Loucy (cell line): Measurements from ENCODE around the gene THAP7.

ENCODE experiments used
- H2AFZ ChIP-seq: fragments of 200-600 bp; sonication (generic); 2 replicates; pipeline ENCODE4 v1.6.0; 2016; ENCODE audit warnings: antibody characterized with exemption, mild to moderate bottlenecking, low read length, moderate library complexity
- H3F3A ChIP-seq: fragments of 200-600 bp; 2 replicates; pipeline ENCODE4 v1.6.0; 2016; ENCODE audit warnings: antibody characterized with exemption, low read depth, mild to moderate bottlenecking
- H3K27me3 ChIP-seq: fragments of 200-600 bp; sonication (generic); 2 replicates; pipeline ENCODE4 v1.6.1; 2014; ENCODE audit warnings: low read length, mild to moderate bottlenecking; ENCODE audit not compliant: insufficient read depth, poor library complexity, severe bottlenecking
- H3K36me3 ChIP-seq: fragments of 200-600 bp; sonication (generic); 2 replicates; pipeline ENCODE4 v1.6.1; 2016; ENCODE audit warnings: low read length; ENCODE audit not compliant: insufficient read depth
- H3K4me1 ChIP-seq: fragments of 200-600 bp; sonication (generic); 2 replicates; pipeline ENCODE4 v1.5.1; 2014; ENCODE audit warnings: low read length, mild to moderate bottlenecking; ENCODE audit not compliant: insufficient read depth, poor library complexity, severe bottlenecking
- H3K4me2 ChIP-seq: fragments of 200-600 bp; sonication (generic); 2 replicates; pipeline ENCODE4 v1.6.0; 2014; ENCODE audit warnings: antibody characterized with exemption, low read length, low read depth, mild to moderate bottlenecking; ENCODE audit not compliant: poor library complexity, severe bottlenecking
- H3K4me3 ChIP-seq: fragments of 200-600 bp; sonication (generic); 2 replicates; pipeline ENCODE4 v1.5.1; 2014; ENCODE audit warnings: low read length, mild to moderate bottlenecking, mixed read lengths; ENCODE audit not compliant: poor library complexity, severe bottlenecking
- H3K79me2 ChIP-seq: fragments of 200-600 bp; sonication (generic); 2 replicates; pipeline ENCODE4 v1.6.1; 2014; ENCODE audit warnings: low read length; ENCODE audit not compliant: insufficient read depth
- H3K9ac ChIP-seq: fragments of 200-600 bp; sonication (generic); 2 replicates; pipeline ENCODE4 v1.6.0; 2014; ENCODE audit warnings: mild to moderate bottlenecking, low read depth, low read length, moderate library complexity; ENCODE audit not compliant: poor library complexity, severe bottlenecking
- H3K9me2 ChIP-seq: fragments of 200-600 bp; sonication (generic); replicated peaks from 2 replicates; pipeline ENCODE4 v1.6.1; 2016; ENCODE audit warnings: low read depth, low read length, mixed read lengths
- H3K9me3 ChIP-seq: fragments of 200-600 bp; sonication (generic); 2 replicates; pipeline ENCODE4 v1.6.1; 2014; ENCODE audit warnings: mild to moderate bottlenecking, antibody characterized with exemption, low read length, low read depth; ENCODE audit not compliant: insufficient read depth
- H4K20me1 ChIP-seq: fragments of 200-600 bp; sonication (generic); 2 replicates; pipeline ENCODE4 v1.6.0; 2014; ENCODE audit warnings: antibody characterized with exemption, low read length, mild to moderate bottlenecking; ENCODE audit not compliant: insufficient read depth, poor library complexity, severe bottlenecking
- EZH2phosphoT487 ChIP-seq: fragments of 200-600 bp; IDR thresholded peaks from 2 replicates; pipeline ENCODE4 v1.6.1; 2018; ENCODE audit warnings: antibody characterized with exemption, mild to moderate bottlenecking, moderate library complexity, borderline replicate concordance
- TF ChIP-seq, protein P1 (sequence below): fragments of 200-600 bp; sonication (generic); conservative IDR thresholded peaks from 2 replicates; pipeline ENCODE4 v1.5.1; 2014; ENCODE audit warnings: mild to moderate bottlenecking, antibody characterized with exemption, low read length

The THAP7 gene

DNA sequence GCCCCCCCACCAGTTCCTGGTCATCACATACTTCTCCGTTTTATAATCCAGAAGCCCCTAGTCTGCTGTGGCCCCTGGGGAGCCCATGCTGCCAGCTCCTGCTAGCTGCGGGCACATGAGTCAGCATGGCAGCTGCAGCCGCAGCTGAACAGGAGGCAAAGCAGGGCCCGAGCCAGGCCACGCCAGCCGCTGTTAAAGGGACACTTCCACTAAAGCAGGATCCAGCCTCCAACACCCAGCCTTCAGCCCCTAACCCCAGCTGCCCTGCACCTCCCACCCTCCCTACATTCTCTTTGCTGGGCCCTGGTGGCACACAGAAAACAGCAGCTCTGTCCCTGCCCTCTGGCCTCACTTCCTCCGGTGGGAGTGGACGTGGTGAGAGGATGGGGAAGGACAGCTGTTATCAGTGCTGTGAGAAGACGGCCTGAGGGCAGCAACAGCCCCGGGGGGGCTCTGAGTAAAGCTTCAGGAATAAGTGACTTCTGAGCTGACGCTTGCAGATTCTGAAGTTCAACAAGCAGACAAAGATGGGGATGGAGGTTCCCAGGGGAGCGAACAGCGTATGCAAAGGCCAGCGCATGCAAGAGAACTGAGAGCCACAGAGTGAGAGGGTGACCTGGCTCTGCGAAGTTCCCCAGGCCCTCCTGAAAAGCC, 43.1 kb upstream of the THAP7 start:
- no peak overlapping the region for H2AFZ ChIP-seq
- H3K9me3 ChIP-seq: no peaks in the 10 kb centered on the region
- H3K4me2 ChIP-seq: no peak overlapping the region
- H4K20me1 ChIP-seq: no peaks in the 10 kb centered on the region
- H3F3A ChIP-seq: no peaks in the 10 kb centered on the region
- H3K4me3 ChIP-seq: no peak overlapping the region
- no peaks in the 10 kb centered on the region for H3K4me1 ChIP-seq
- H3K27me3 ChIP-seq: no peaks in the 10 kb centered on the region
- no peaks in the 10 kb centered on the region for H3K9me2 ChIP-seq
- no peaks in the 10 kb centered on the region for H3K36me3 ChIP-seq
- H3K9ac ChIP-seq: no peak overlapping the region
- TF ChIP-seq EZH2phosphoT487: no peak
- TF ChIP-seq, protein P1, sequence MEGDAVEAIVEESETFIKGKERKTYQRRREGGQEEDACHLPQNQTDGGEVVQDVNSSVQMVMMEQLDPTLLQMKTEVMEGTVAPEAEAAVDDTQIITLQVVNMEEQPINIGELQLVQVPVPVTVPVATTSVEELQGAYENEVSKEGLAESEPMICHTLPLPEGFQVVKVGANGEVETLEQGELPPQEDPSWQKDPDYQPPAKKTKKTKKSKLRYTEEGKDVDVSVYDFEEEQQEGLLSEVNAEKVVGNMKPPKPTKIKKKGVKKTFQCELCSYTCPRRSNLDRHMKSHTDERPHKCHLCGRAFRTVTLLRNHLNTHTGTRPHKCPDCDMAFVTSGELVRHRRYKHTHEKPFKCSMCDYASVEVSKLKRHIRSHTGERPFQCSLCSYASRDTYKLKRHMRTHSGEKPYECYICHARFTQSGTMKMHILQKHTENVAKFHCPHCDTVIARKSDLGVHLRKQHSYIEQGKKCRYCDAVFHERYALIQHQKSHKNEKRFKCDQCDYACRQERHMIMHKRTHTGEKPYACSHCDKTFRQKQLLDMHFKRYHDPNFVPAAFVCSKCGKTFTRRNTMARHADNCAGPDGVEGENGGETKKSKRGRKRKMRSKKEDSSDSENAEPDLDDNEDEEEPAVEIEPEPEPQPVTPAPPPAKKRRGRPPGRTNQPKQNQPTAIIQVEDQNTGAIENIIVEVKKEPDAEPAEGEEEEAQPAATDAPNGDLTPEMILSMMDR: no peak
- H3K79me2 ChIP-seq: no peaks in the 10 kb centered on the region

DNA sequence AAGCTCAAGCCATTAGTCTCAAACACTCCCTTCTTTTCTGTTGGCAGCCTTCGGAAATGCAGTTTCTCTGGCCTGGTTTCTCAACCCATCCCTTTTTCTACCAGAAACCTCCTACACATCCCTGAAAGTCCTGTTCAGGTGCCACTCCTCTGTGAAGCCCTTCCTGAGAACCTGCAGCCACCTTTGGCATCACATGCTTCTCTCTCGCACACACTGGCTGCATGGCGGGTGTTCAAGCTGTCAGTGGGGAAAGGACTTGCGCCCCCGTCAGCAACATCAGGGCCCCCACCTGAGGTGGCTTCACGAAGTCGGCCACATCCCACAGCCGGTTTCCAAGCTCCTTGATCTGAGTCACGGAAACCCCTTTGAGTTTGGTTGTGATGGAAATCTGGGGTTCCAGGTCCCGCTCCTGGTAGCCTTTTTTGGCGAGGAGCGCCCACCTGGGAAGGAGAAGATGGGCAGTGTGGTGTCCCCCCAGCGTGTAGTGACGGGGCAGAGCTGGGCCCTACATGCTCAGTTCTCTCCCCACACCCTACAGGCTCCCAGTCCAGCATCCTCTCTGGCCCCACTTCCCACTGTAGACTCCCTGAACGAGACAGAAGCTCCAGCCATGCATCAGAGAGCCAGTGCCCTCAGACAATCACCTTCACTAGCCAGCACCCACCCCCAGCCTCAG, 42.1 kb upstream of the THAP7 start:
- Histone ChIP-seq H3K36me3 (no peaks in the 10 kb centered on the region), H4K20me1 (no peaks in the 10 kb centered on the region), H3K79me2 (no peaks in the 10 kb centered on the region), H3K27me3 (no peaks in the 10 kb centered on the region), H3K9ac (no peak overlapping the region), H3K4me2 (no peak overlapping the region), H2AFZ (no peak overlapping the region), H3F3A (no peaks in the 10 kb centered on the region), H3K9me3 (no peaks in the 10 kb centered on the region), H3K4me1 (no peaks in the 10 kb centered on the region), H3K9me2 (no peaks in the 10 kb centered on the region), H3K4me3 (no peak overlapping the region)
- no peak for TF ChIP-seq EZH2phosphoT487
- TF ChIP-seq, protein P1: no peak

DNA sequence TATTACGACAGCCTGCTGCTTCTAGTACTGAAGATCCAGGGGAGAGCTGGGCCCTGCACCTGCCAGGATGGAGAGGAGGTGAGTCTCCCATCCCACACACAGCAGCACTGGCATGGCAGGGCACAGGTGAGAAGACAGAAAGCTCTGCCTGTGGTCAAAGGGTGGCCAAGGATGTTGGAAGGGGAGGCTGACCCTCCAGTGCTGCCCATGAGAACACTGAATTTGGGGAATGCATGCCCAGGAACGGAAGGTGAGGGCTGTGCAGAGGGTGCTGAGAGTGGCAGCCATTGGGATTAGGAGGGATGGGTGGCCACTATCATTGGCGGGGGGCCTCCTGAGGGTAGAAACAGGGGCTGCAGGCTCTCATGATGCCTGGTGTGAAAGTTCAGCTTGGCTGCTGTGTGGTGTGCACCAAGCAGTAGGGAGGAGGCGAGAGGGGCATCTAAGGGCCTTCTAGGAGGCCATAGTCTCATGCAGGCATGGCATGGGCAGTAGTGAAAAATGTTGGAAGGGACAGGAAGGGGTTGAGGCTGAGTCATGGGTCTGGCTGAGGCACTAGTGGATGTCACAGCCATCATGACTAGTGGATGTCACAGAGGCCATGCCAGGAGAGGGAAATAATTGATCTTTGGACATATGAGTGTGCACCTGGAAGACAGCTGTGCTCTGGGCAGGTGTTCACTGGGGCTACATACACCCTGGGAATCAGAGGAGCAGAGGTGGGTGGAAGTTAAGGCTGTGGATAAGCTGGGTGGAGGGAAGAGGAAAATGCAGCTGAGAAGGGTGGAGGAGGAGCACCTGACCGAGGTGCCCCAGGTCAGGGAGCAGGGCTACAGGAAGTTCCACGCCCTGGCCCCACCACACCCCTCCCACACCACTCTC, 41.3 kb upstream of the THAP7 start:
- no peaks in the 10 kb centered on the region for H3K27me3 ChIP-seq
- H4K20me1 ChIP-seq: no peaks in the 10 kb centered on the region
- no peaks in the 10 kb centered on the region for H3F3A ChIP-seq
- no peaks in the 10 kb centered on the region for H3K9me2 ChIP-seq
- H3K4me1 ChIP-seq: no peaks in the 10 kb centered on the region
- no peak overlapping the region for H3K4me3 ChIP-seq
- no peak overlapping the region for H2AFZ ChIP-seq
- H3K4me2 ChIP-seq: no peak overlapping the region
- H3K36me3 ChIP-seq: no peaks in the 10 kb centered on the region
- H3K9ac ChIP-seq: no peak overlapping the region
- no peaks in the 10 kb centered on the region for H3K79me2 ChIP-seq
- H3K9me3 ChIP-seq: no peaks in the 10 kb centered on the region
- TF ChIP-seq, protein P1: no peak
- TF ChIP-seq EZH2phosphoT487: no peak
